Fibroblast of gingiva (primary cell): ENCODE measurements around the gene VPS33A.
"Not testable (repeated sequence)": the region's sequence is repeated elsewhere in the genome, so short reads cannot be mapped to it uniquely, and the experiment has no call there.

Experiments used
- DNase-seq: peaks from one replicate; pipeline ENCODE4 v3.0.0-alpha.2; 2011; ENCODE audit warnings: low read depth

VPS33A gene

DNA sequence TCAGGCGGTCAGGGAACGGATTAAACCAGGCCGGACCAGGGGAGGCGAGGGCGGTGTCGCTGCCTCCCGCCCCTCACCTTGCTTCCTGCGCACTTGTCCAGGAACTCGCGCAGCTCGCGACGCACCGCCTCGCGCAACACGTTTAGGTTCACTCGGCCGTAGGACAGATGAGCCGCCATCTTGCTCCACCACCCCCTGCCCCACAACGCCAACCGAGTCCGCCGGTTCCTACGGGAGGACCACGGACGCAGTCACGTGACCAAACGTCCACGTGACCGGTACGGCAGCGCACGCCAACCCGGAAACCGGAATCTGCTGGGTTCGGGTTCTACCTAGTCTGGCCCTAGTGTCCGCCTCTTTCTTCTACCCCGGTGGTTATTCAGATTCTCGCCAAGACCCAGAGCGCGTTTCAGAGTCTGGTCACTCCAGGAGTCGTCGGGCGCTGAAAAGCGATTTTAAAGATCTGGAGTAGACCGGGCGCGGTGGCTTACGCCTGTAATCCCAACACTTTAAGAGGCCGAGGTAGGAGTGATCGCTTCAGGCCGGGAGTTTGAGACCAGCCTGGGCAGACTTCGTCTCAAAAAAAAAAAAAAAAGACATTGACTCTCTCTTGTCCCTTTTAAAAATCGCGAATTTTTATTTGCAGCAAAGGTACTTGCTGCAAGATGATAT is at the start of gene VPS33A:
Gene VPS33A (minus strand): TSS at position 265 of the 672 bp plus-strand sequence. CDS start 86 bp downstream, at position 179.
- DNase-seq: peak; percentile 99

DNA sequence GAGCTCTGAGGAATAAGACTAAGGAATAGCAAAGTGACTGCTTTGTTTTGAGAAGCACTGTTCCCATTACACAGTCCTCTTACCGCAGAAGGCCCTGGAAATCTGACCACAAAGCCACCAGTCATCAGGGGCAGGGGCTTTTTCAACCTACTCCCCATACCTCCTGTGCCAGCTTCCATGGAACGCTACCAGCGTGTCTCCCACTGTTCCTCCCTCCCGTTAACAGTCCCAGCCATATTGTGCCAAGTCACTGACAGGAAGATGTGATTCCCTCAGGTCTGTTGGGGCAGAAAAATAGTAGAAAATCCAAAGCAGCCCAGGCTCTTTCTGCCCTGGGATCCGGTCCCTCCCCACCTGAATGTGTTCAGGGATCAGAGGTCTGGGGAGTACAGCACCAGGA is 46.6 kb upstream of the VPS33A start:
- no peak for DNase-seq

DNA sequence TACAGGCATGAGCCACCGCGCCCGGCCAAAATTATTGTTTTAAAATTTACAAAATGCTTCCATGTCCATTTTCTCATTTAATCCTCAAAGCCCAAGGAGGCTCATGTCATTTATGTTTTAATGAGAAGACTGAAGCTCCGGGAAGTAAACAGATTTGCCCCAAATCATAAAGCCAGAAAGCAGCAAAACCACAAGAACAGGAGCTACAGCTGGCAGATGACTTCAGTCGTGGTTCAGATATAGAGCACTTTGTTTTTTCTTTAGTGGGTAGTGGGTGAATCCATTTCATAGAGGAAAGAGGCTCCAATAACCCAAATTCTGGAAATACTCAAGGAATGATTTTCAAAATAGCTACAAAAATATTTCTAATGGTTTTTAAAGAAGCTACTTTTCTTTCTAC is 45.4 kb upstream of the VPS33A start:
- no peak for DNase-seq

DNA sequence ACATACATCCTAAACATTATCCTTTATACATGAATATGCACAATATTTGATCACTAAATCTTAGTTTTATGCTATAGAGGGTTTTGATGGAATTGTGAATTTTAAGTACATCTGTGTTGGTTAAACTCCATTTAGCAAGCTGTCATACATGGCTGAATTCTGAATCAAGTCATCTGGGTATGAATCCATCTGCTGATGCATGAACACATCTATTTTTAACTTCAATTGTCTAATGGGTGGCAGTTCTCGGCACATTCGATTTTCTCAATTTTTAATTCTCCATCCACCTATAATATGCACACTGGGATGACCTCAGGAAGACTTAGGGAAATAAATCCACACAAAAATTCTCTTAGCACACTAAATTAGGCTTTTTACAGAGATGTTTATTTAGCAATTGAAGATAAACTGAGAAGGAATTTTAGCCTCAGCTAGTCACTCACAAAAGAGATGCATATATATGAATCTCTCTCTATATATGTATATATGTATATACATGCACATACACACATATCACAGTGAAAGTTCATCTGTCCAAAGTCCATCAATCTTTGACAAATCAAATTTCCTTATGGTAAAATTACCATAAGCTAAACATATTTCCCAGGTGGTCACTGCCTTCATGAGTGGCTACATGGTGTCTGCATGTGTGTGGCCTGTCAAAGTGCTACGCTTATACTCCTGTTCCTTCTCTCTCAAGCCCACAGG is 44.5 kb upstream of the VPS33A start:
- no peak for DNase-seq

GRCh38 chr12:122309564-122310121 is 43.3 kb upstream of the VPS33A start:
- DNase-seq: no peak

- no peak for DNase-seq
Observed at GRCh38 chr12:122308811-122309210, 42.5 kb upstream of the VPS33A start.

DNA sequence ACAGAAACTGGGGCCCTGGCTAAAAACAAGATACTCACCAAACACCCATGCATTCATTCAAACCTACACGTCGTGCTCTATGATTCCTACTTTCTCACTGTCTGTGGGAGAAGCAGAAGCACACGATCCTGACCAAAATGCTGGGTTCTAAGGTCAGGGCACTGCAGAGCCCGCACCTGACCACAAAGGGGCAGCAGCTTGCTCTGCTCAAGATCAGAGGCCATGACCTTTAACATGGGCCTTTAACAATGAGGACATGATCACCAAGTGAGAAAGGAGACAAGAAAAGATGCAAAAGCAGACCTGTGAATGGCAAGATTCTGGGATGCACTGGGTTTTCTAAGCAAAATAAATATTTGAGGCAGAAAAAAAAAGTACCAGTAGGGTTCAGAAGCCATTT is 40.1 kb upstream of the VPS33A start:
- DNase-seq: no peak

GRCh38 chr12:122304924-122305323 is 38.6 kb upstream of the VPS33A start:
- DNase-seq: no peak

DNA sequence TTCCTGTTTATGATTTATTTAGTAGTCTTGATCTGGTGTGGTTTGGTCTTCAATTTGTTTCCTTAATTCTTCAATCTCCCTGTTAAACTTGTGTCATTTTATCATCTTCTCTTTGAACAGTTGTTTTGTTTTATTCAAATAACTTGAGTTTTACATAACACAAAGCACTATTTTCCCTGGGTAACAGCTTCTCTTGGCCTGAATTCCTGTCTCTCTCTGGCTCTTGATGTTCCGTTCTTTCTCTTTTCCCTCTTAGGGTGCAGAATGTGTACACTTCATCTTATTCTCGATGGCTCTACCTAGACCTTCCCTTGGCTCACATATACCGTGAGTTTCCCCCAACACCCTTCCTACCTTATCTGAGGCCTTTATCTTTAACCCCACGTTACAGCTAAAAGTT is 36.8 kb upstream of the VPS33A start:
- DNase-seq: no peak

- DNase-seq: no peak
Observed at GRCh38 chr12:122298071-122298748, 31.9 kb upstream of the VPS33A start.

DNA sequence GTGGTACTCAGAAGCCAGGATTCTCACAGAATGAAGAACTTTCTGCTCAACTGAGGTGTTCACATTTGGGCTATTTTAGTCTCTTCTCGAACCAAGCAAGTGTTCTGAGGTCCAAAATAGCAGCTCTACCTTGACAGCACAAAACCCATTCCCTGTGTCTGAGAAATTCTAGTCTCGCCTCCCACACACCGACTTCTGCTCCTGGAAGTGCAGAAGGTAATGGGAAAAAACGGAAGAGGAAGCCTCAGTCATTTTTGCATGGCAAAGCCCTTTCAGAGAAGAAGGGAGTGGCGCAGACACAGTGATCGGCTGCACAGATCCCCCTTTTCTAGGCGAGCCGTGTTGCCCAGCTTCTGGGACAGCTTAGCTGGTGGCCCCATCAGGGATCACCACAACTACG is 31.2 kb upstream of the VPS33A start:
- no peak for DNase-seq

- no peak for DNase-seq
Observed at GRCh38 chr12:122295877-122296276, 29.6 kb upstream of the VPS33A start.

- DNase-seq: no peak
Observed at GRCh38 chr12:122293081-122293480, 26.8 kb upstream of the VPS33A start.

GRCh38 chr12:122291431-122291830 is 25.1 kb upstream of the VPS33A start:
- no peak for DNase-seq

- DNase-seq: no peak
Observed at GRCh38 chr12:122283680-122284079, 17.4 kb upstream of the VPS33A start.

DNA sequence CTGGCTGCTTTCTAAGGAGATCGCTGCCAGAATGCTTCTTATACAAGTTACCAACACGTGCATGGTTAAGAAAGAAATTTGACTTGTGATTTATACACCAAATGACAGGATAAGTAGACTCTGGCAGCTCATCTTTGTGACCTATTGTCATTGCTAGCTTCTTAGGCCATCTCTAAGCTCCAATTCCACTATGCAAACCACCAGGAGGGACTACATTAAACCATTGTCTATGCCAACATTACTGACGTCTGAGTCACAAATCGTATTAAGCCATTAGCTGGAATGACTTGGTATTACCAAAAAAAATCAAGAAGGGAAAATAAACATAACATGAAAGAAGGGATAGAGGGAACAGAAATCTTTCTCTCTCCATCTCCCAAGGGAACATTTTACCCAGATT is 15.8 kb upstream of the VPS33A start:
- peak; percentile 92 for DNase-seq

GRCh38 chr12:122276242-122276641 is 9.9 kb upstream of the VPS33A start:
- DNase-seq: no peak

DNA sequence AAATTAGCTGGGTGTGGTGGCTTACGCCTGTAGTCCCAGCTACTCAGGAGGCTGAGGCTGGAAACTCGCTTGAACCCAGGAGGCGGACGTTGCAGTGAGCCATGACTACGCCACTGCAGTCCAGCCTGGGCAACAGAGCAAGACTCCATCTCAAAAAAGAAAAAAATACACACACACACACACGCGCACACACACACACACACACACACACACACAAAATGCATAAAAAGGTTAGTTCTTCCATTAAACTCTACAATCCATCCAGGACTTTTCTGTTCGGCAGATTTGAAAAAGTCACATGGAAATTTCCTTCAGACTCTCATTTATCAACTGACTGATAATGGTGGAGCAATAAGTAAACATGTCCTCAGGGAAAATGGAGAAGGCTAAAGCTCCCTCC is 9.2 kb upstream of the VPS33A start:
- DNase-seq: no peak

DNA sequence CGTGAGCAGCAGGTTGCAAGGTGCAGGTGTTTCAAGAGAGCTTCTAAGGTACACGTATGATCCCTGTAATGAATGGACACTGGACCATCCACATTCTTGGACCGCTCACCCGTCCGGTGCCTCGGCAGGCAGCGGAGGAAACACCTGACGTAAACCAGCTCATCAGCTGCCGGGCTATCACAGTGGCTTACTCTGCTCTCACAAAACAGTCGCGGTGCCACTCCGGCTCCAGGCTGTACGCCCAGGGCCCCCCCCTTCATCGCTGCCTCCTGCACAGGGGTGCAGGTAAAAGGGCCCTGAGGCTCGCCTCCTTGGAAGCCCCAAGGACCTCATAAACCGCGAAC is 436 bp downstream of the VPS33A start:
- DNase-seq: no peak

- DNase-seq: no peak
Observed at GRCh38 chr12:122265476-122265875, 818 bp downstream of the VPS33A start.

DNA sequence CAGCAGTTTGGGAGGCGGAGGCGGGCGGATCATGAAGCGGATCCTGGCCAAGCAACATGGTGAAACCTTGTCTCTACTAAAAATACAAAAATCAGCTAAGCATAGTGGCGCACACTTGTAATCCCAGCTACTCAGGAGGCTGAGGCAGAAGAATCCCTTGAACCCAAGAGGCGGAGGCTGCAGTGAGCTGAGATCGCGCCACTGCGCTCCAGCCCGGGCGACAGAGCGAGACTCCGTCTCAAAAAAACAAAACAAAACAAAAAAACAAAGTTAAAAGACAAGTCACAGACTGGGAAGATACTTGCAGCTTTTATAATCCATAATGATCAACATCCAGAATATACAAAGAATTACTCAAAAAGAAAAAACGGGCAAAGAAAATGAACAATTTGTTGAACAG is 5.6 kb downstream of the VPS33A start:
- DNase-seq: not testable (repeated sequence)

DNA sequence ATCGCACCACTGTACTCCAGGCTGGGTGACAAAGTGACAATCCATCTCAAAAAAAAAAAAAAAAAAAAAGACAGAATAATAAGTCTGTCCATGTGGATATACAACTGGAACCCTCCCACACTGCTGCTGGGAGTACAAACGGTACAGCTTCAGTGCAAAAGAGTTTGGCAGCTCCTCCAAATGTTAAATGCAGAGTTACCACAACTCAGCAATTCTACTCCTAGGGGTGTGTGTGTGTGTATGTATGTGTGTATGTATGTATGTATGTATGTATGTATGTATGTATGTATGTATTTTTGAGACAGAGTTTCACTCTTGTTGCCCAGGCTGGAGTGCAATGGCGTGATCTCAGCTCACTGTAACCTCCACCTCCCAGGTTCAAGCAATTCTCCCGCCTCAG is 7.4 kb downstream of the VPS33A start:
- DNase-seq: not testable (repeated sequence)

GRCh38 chr12:122258462-122258861 is 7.8 kb downstream of the VPS33A start:
- DNase-seq: not testable (repeated sequence)
